OCI-LY3 (cell line): Measurements from ENCODE around the gene OR2L5.

ENCODE experiments used
- CTCF ChIP-seq: fragments of 200-600, 300-600 bp; sonication (generic); IDR thresholded peaks from 2 replicates; pipeline ENCODE4 v1.5.1; 2014; ENCODE audit warnings: antibody characterized with exemption, low read length, low read depth
- EZH2phosphoT487 ChIP-seq: fragments of 200-600 bp; shearing (Covaris generic); IDR thresholded peaks from 2 replicates; pipeline ENCODE4 v1.6.1; 2018; ENCODE audit warnings: antibody characterized with exemption, mixed run types, low read depth

- TF ChIP-seq CTCF (no peak), EZH2phosphoT487 (no peak)
Measured at GRCh38 chr1:248046536-248046935, 33.1 kb downstream of the OR2L5 start, which contains the start of gene OR2L3.
